ENCODE data around the gene FTO. TPM values are rescaled to one million over a fixed set of nuclear protein-coding genes. Genes with fewer than 3 reads are reported as not detected.

FTO gene
- total RNA-seq, 1 donor from 2014 or later: 75.6 TPM

GRCh38 chr16:54174201-54174600 is 470.2 kb downstream of the FTO start:
- H3K27ac ChIP-seq: no peak overlapping the region
- TF ChIP-seq CTCF (IDR thresholded peaks at IDR 0.05): no peak
- intact Hi-C loops (cut with DNase I): no loop called here
- H3K4me1 ChIP-seq: peaks cover 10% of the 10 kb centered on the region
- no peak overlapping the region for H3K4me3 ChIP-seq
- ATAC-seq (no peak), DNase-seq (no peak)
- no peaks in the 10 kb centered on the region for H3K36me3 ChIP-seq
- H3K9me3 ChIP-seq: no peaks in the 10 kb centered on the region
- peaks cover 7% of the 10 kb centered on the region for H3K27me3 ChIP-seq

- H3K36me3 ChIP-seq: no peaks in the 10 kb centered on the region
- no peak for TF ChIP-seq CTCF (IDR thresholded peaks at IDR 0.05)
These were observed 470.8 kb downstream of the FTO start for GRCh38 chr16:54174750-54175149.

GRCh38 chr16:54175169-54175551 is 471.2 kb downstream of the FTO start:
- ATAC-seq: no peak
- H3K36me3 ChIP-seq: no peaks in the 10 kb centered on the region
- H3K4me1 ChIP-seq: peaks cover 10% of the 10 kb centered on the region
- no peak overlapping the region for H3K27ac ChIP-seq
- no peaks in the 10 kb centered on the region for H3K9me3 ChIP-seq
- no peak for DNase-seq
- H3K27me3 ChIP-seq: peaks cover 7% of the 10 kb centered on the region
- H3K4me3 ChIP-seq: no peak overlapping the region
- no peak for TF ChIP-seq CTCF (IDR thresholded peaks at IDR 0.05)
- intact Hi-C loops (cut with DNase I): no loop called here

More at GRCh38 chr16:54174750-54175149, 470.8 kb downstream of the FTO start:
- DNase-seq (no peak), ATAC-seq (no peak)
- Histone ChIP-seq H3K27me3 (peaks cover 7% of the 10 kb centered on the region), H3K4me1 (peaks cover 10% of the 10 kb centered on the region), H3K4me3 (no peak overlapping the region), H3K27ac (no peak overlapping the region), H3K9me3 (no peaks in the 10 kb centered on the region)
- intact Hi-C loops (cut with DNase I): no loop called here

GRCh38 chr16:54175552-54176375 is 471.8 kb downstream of the FTO start:
- DNase-seq (no peak), ATAC-seq (no peak)
- no peak for TF ChIP-seq CTCF (IDR thresholded peaks at IDR 0.05)
- no peaks in the 10 kb centered on the region for H3K36me3 ChIP-seq
- H3K9me3 ChIP-seq: no peaks in the 10 kb centered on the region
- H3K4me3 ChIP-seq: no peak overlapping the region
- peaks cover 10% of the 10 kb centered on the region for H3K4me1 ChIP-seq
- H3K27me3 ChIP-seq: peaks cover 7% of the 10 kb centered on the region
- H3K27ac ChIP-seq: no peak overlapping the region
- intact Hi-C loops (cut with DNase I): no loop called here

GRCh38 chr16:54176376-54176901 is 472.5 kb downstream of the FTO start:
- Histone ChIP-seq H3K4me3 (no peak overlapping the region), H3K9me3 (no peaks in the 10 kb centered on the region), H3K4me1 (peaks cover 10% of the 10 kb centered on the region), H3K27me3 (peaks cover 7% of the 10 kb centered on the region), H3K36me3 (no peaks in the 10 kb centered on the region), H3K27ac (no peak overlapping the region)
- ATAC-seq (no peak), DNase-seq (no peak)
- intact Hi-C loops (cut with DNase I): no loop called here
- TF ChIP-seq CTCF (IDR thresholded peaks at IDR 0.05): no peak

Data from upper lobe of right lung (tissue), 1 donor.